Right atrium auricular region (tissue), 2 donors: ENCODE measurements around the gene ATG12. TPM values are rescaled to one million over a fixed set of nuclear protein-coding genes. Genes with fewer than 3 reads are reported as not detected.

ENCODE experiments used
- DNase-seq: peaks from one replicate; pipeline ENCODE4 v3.0.0-alpha.2; 2019; ENCODE audit warnings: low spot score
- H3K27ac ChIP-seq, 2 donors: fragments of 200-600 bp; sonication (generic); 1 replicate in 1 of 2; 2 replicates in 1 of 2; pipeline ENCODE4 v1.5.1; 2016 to 2019
- H3K27me3 ChIP-seq, 2 donors: fragments of 200-600 bp; sonication (generic); one replicate each; pipeline versions ENCODE4 v1.5.1 to v1.6.0; 2017 to 2019
- H3K36me3 ChIP-seq: fragments of 200-600 bp; sonication (generic); one replicate; pipeline ENCODE4 v1.5.1; 2016
- H3K4me1 ChIP-seq, 2 donors: fragments of 200-600 bp; sonication (generic); one replicate each; pipeline versions ENCODE4 v1.5.1 to v1.6.0; 2017 to 2019
- H3K4me3 ChIP-seq, 2 donors: fragments of 200-600 bp; sonication (generic); 1 replicate in 1 of 2; 2 replicates in 1 of 2; pipeline ENCODE4 v1.5.1; 2017 to 2019; ENCODE audit warnings: mild to moderate bottlenecking in 1 of 2, moderate library complexity in 1 of 2
- H3K9me3 ChIP-seq, 2 donors: fragments of 200-600 bp; sonication (generic); one replicate each; pipeline ENCODE4 v1.5.1; 2019
- CTCF ChIP-seq, 2 donors: fragments of 200-600 bp; sonication (generic); IDR thresholded peaks; one replicate each; pipeline ENCODE4 v1.5.1; 2019; ENCODE audit warnings: antibody characterized with exemption in 2 of 2
- total RNA-seq, 2 donors: library from RNA; depleted of rRNA; stranded (reverse); fragments of >200 nt; gene quantifications; one replicate each; pipeline ENCODE4 v1.1.0, GENCODE V29; 2016

ATG12 gene
- total RNA-seq, 2 donors from 2014 or later, result 15.7 to 19.4 TPM

- no peaks in the 10 kb centered on the region for H3K36me3 ChIP-seq
- peaks cover 0 to 5% of the 10 kb centered on the region in 2 donors for H3K27me3 ChIP-seq
- H3K4me3 ChIP-seq, result peak within 1 kb of the TSS; percentile 44 to 66
- peak within 1 kb of the TSS; percentile 74 to 79 for H3K27ac ChIP-seq
- H3K9me3 ChIP-seq, result no peaks in the 10 kb centered on the region
- H3K4me1 ChIP-seq, result peaks cover 0 to 12% of the 10 kb centered on the region in 2 donors
- peak; percentile 72 for DNase-seq
- no peak for TF ChIP-seq CTCF (IDR thresholded peaks at IDR 0.05)
Measured at GRCh38 chr5:115816226-115817081, 24.9 kb downstream of the ATG12 start, which contains the start of gene CDO1. Gene CDO1 (minus strand): TSS chr5:115816659. CDS start chr5:115816397, 262 bp downstream.

- peak overlapping the region; percentile 74 to 79 for H3K27ac ChIP-seq
- no peak for DNase-seq
- H3K4me3 ChIP-seq, result peak overlapping the region; percentile 44 to 66
- TF ChIP-seq CTCF (IDR thresholded peaks at IDR 0.05), result no peak
- peaks cover 0 to 12% of the 10 kb centered on the region in 2 donors for H3K4me1 ChIP-seq
- H3K27me3 ChIP-seq, result peaks cover 0 to 5% of the 10 kb centered on the region in 2 donors
- H3K36me3 ChIP-seq, result no peaks in the 10 kb centered on the region
- no peaks in the 10 kb centered on the region for H3K9me3 ChIP-seq
Measured at GRCh38 chr5:115815693-115816225, 25.6 kb downstream of the ATG12 start.

- no peak for DNase-seq
- Histone ChIP-seq H3K27me3 (peaks cover 0 to 5% of the 10 kb centered on the region in 2 donors), H3K9me3 (no peaks in the 10 kb centered on the region), H3K36me3 (no peaks in the 10 kb centered on the region), H3K4me3 (peak overlapping the region; percentile 44 to 66), H3K27ac (peak overlapping the region; percentile 74 to 79), H3K4me1 (peaks cover 0 to 12% of the 10 kb centered on the region in 2 donors)
- no peak for TF ChIP-seq CTCF (IDR thresholded peaks at IDR 0.05)
Measured at GRCh38 chr5:115815006-115815692, 26.2 kb downstream of the ATG12 start.

DNA sequence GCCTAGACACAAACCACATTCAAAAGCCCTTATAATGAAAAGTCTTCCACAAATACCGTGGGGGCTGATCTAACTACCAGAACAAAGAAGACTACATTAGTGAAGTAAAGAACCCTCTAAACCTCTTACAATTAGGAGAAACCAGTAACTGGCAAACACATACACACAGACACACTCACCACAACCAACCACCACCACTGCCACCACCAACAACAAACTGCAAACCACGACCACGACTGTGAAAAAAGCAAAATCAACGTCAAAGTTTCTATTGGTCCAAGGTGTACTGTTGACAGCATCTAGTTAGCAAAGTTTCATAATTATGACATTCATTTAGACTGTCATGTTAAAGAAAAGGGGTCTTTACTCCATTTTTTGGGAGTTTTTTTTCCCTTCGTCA lies 27.6 kb downstream of the ATG12 start:
- H3K27ac ChIP-seq, result no peak overlapping the region
- TF ChIP-seq CTCF (IDR thresholded peaks at IDR 0.05), result no peak
- H3K36me3 ChIP-seq, result no peaks in the 10 kb centered on the region
- H3K27me3 ChIP-seq, result peaks cover 0 to 5% of the 10 kb centered on the region in 2 donors
- no peak for DNase-seq
- H3K4me3 ChIP-seq, result peak overlapping the region in 1 of 2 donors; percentile 10
- H3K9me3 ChIP-seq, result no peaks in the 10 kb centered on the region
- H3K4me1 ChIP-seq, result peaks cover 0 to 12% of the 10 kb centered on the region in 2 donors

DNA sequence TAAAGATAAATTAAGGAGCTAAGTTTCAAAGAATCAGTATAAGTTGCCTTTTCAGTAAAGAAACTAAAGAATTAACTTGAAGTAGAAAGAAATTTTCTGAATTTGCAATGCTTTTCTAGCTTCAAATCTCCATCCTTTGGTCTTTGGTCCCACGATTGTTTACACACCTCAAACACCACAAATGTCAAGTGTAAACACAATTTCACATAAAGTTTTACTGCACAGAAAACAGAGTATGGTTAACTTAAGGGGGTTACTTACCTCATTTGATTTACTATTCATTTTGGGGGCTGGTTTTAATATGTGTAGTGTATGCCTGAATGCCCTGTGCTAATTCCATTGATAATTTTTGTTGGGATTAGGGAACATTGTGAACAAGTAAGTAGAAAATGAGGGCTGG lies 29.0 kb downstream of the ATG12 start:
- Histone ChIP-seq H3K36me3 (no peaks in the 10 kb centered on the region), H3K4me3 (no peak overlapping the region), H3K27me3 (peaks cover 0 to 5% of the 10 kb centered on the region in 2 donors), H3K4me1 (peaks cover 0 to 12% of the 10 kb centered on the region in 2 donors), H3K27ac (no peak overlapping the region), H3K9me3 (no peaks in the 10 kb centered on the region)
- no peak for DNase-seq
- no peak for TF ChIP-seq CTCF (IDR thresholded peaks at IDR 0.05)
